ENCODE measurements around the gene YARS2. TPM values are rescaled to one million over a fixed set of nuclear protein-coding genes. Genes with fewer than 3 reads are reported as not detected.

Gene YARS2
- total RNA-seq, 4 donors from 2014 or later: 21.1 to 48.5 (median 25.3) TPM

DNA sequence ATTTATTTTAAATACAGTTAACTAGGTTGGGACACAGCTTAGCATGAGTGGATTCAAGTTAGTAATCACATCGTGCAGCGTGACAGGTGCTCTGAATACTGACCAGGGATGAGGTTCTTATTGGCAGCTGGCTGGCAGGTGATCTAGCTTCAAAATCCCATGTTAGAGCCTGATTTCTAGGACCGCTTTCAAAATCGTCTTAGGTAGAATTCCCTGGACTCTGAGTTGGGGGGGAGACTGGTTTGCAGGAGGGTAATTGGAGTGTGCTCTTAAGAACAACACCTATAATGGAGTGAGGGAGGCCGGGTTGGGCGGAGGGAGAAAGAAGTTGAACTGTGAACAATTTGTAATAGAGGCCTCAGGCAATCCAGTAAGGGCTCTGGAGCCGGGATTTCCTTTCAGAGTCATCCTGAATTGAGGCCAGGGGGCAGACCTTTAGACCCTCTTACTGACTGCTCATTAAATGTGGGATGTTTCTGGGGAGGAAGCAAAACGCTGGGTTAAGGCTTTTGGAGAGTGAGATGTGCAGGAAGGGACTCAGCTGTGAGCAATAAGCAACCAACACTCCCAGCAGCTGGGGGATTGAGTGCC is 874 bp upstream of the YARS2 start:
- Histone ChIP-seq H3K4me1 (peaks cover 9 to 12% of the 10 kb centered on the region in 2 donors), H3K9me3 (no peaks in the 10 kb centered on the region), H3K36me3 (peaks cover 6 to 7% of the 10 kb centered on the region in 2 donors), H3K27me3 (no peaks in the 10 kb centered on the region), H3K27ac (no peak overlapping the region), H3K4me3 (replicated peaks in 1 of 3) (peak overlapping the region in 1 of 3 donors; percentile 73)
- WGBS, 2 donors: 23 to 26% methylated on average over 8 of the region's 8 CpGs
- intact Hi-C loops (cut with DNase I): loop anchor here (5.0 kb wide), 1 partner anchor 1261 kb away; no protein-coding TSS in a partner anchor
- no peak for TF ChIP-seq POLR2A (IDR thresholded peaks at IDR 0.05)
- TF ChIP-seq, protein P1, sequence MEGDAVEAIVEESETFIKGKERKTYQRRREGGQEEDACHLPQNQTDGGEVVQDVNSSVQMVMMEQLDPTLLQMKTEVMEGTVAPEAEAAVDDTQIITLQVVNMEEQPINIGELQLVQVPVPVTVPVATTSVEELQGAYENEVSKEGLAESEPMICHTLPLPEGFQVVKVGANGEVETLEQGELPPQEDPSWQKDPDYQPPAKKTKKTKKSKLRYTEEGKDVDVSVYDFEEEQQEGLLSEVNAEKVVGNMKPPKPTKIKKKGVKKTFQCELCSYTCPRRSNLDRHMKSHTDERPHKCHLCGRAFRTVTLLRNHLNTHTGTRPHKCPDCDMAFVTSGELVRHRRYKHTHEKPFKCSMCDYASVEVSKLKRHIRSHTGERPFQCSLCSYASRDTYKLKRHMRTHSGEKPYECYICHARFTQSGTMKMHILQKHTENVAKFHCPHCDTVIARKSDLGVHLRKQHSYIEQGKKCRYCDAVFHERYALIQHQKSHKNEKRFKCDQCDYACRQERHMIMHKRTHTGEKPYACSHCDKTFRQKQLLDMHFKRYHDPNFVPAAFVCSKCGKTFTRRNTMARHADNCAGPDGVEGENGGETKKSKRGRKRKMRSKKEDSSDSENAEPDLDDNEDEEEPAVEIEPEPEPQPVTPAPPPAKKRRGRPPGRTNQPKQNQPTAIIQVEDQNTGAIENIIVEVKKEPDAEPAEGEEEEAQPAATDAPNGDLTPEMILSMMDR (IDR thresholded peaks at IDR 0.05): no peak
- DNase-seq: peak in 1 of 2 donors; percentile 7

DNA sequence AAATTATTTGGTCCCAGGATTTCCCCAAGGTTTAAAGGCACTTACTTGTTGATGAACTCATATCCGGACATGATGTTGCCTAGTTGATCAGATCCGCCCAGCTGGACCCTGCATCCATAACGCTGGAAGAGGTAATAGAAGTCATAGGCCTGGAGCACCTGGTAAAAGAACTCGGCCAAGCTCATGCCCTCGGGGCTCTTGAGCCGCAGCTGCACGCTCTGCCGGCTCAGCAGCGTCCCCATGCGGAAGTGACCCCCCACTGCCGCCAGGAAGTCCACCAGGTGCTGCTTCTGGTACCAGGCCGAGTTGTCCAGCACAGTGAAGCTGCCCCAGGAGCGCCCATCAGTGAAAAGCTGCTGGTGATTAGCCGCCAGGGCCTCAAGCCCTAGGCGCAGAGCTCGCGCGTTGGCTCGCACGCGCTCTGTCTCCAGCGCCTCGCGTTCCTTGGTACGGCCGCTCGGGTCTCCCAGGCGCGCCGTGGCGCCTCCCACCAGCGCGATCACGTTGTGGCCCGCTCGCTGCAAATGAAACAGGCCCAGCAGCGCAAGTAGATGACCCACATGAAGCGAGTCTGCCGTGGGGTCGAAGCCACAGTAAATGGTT is 545 bp downstream of the YARS2 start:
- 1 to 2% methylated on average over 5 to 37 of the region's 40 CpGs for WGBS, 2 donors
- peak; percentile 50 to 58 for DNase-seq
- intact Hi-C loops (cut with DNase I): loop anchor here (5.0 kb wide), 1 partner anchor 1262 kb away; no protein-coding TSS in a partner anchor

DNA sequence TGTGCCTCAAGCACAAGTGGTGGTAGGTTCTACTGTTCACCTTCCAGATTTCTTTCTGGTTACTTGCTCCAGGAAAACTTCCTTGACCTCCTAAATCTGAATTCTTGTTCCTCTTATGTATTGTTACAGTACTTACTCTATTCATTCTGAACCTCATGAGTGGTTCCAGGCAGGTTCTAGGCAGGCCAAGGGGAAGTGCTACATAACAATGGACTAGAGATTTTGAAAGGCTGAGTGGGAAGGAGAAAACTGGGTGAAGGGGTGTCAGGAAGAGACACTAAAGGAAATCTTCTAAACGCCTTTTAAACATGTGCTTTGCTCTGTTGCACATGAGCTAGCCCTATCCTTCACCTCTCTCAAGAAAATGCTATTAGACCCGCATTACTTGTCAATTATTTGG is 1.6 kb downstream of the YARS2 start:
- Histone ChIP-seq H3K4me1 (peaks cover 9 to 12% of the 10 kb centered on the region in 2 donors), H3K36me3 (peaks cover 24 to 27% of the 10 kb centered on the region in 2 donors), H3K4me3 (replicated peaks in 1 of 3) (no peak overlapping the region), H3K27ac (no peak overlapping the region), H3K9me3 (no peaks in the 10 kb centered on the region), H3K27me3 (no peaks in the 10 kb centered on the region)
- no peak for DNase-seq
- TF ChIP-seq, protein P1 (IDR thresholded peaks at IDR 0.05): no peak
- TF ChIP-seq POLR2A (IDR thresholded peaks at IDR 0.05): no peak
- intact Hi-C loops (cut with DNase I): no loop called here
- 34 to 37% methylated on average over 2 of the region's 2 CpGs for WGBS, 2 donors

More for the DNA sequence above, 545 bp downstream of the YARS2 start:
- no peaks in the 10 kb centered on the region for H3K27me3 ChIP-seq
- H3K4me1 ChIP-seq: peaks cover 9 to 12% of the 10 kb centered on the region in 2 donors
- peak overlapping the region; percentile 61 to 90 (median 73) for H3K4me3 ChIP-seq (replicated peaks in 1 of 3)
- H3K9me3 ChIP-seq: no peaks in the 10 kb centered on the region
- H3K36me3 ChIP-seq: peaks cover 13 to 17% of the 10 kb centered on the region in 2 donors
- peak overlapping the region; percentile 65 to 99 (median 93) for H3K27ac ChIP-seq
- TF ChIP-seq, protein P1 (IDR thresholded peaks at IDR 0.05): peak; percentile 7 to 56 (median 37)
- TF ChIP-seq POLR2A (IDR thresholded peaks at IDR 0.05): no peak

DNA sequence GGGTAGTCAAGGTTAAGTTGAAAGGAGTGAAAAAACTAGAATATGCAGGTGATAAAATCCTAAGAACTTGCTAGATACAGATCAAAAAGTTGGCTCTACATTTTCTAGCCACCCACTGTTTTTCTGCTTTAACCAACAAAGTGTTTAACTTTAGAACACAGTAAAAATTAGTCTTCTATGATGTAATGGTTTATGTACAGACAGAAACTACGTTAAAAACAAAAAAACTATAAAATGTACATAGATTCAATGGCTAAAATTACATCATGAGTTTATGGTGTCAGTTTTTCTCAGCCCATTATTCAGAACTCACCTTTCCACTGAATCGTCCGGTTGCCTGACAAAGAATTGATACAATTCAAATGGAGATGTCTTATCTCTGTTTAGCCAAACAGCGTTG is 2.1 kb downstream of the YARS2 start:
- no peak overlapping the region for H3K4me3 ChIP-seq (replicated peaks in 1 of 3)
- H3K36me3 ChIP-seq: peaks cover 26 to 31% of the 10 kb centered on the region in 2 donors
- 77 to 82% methylated on average over 4 of the region's 4 CpGs for WGBS, 2 donors
- no peak overlapping the region for H3K27ac ChIP-seq
- intact Hi-C loops (cut with DNase I): no loop called here
- H3K27me3 ChIP-seq: no peaks in the 10 kb centered on the region
- H3K9me3 ChIP-seq: no peaks in the 10 kb centered on the region
- TF ChIP-seq, protein P1 (IDR thresholded peaks at IDR 0.05): no peak
- TF ChIP-seq POLR2A (IDR thresholded peaks at IDR 0.05): no peak
- peaks cover 9 to 12% of the 10 kb centered on the region in 2 donors for H3K4me1 ChIP-seq
- DNase-seq: no peak

DNA sequence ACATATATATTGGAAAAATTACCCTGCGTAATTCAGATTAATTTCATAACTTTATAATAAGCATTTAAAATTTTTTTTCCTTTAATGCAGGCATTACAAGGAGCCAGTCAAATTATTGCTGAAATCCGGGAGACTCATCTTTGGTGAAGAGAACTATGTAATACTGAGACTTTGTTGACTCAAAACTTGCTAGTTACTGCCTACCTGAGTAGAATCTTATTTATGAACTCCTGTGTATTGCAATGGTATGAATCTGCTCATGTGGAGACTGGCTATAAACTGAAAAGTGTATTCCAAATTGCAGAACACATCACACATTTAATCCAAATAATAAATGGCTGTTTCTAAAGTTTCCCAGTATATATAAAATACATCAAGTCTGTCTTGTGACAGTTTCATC is 12.4 kb downstream of the YARS2 start:
- Histone ChIP-seq H3K9me3 (no peaks in the 10 kb centered on the region), H3K27ac (no peak overlapping the region), H3K36me3 (peaks cover 28 to 32% of the 10 kb centered on the region in 2 donors), H3K4me1 (no peaks in the 10 kb centered on the region), H3K4me3 (replicated peaks in 1 of 3) (no peak overlapping the region), H3K27me3 (no peaks in the 10 kb centered on the region)
- WGBS, 2 donors: 94 to 96% methylated on average over 2 of the region's 2 CpGs
- no peak for DNase-seq
- TF ChIP-seq POLR2A (IDR thresholded peaks at IDR 0.05): no peak
- TF ChIP-seq, protein P1 (IDR thresholded peaks at IDR 0.05): no peak
- intact Hi-C loops (cut with DNase I): no loop called here

Data from thyroid gland (tissue), 4 donors.